CD4-positive, alpha-beta T cell (primary cell): ENCODE results near the gene GRID1. TPM values are rescaled to one million over a fixed set of nuclear protein-coding genes. Genes with fewer than 3 reads are reported as not detected.

Experiments
- ATAC-seq: fragments of 200-7000 bp; cut with Tn5 transposase; one replicate; pipeline ENCODE4 v1.10.0; 2022; ENCODE audit warnings: mild to moderate bottlenecking; ENCODE audit not compliant: poor library complexity
- CTCF ChIA-PET: fragments of 350-600 bp; sonication (Branson Sonifier 250); formaldehyde crosslinking; loops from one replicate; lab custom pipeline; 2021; ENCODE audit warnings: antibody characterized with exemption, inconsistent platforms; lab: Charles Lee
- POLR2A ChIA-PET: fragments of 350-600 bp; sonication (Branson Sonifier 250); formaldehyde crosslinking; loops from one replicate; lab custom pipeline; 2021; ENCODE audit warnings: antibody characterized with exemption, inconsistent platforms; lab: Charles Lee
- DNase-seq, 14 experiments: peaks; one replicate each; pipeline ENCODE4 v3.0.0-alpha.2; 2013 to 2020; ENCODE audit warnings: mixed read lengths in 2 of 14
- H3K27ac ChIP-seq, 2 donors: one replicate each; pipeline versions ENCODE4 v1.5.1 to v1.7.0; 2013; ENCODE audit warnings: low read length in 2 of 2, low read depth in 1 of 2, mild to moderate bottlenecking in 1 of 2
- H3K27me3 ChIP-seq, 2 experiments: 1 replicate in 1 of 2; 2 replicates in 1 of 2; pipeline versions ENCODE4 v1.6.1 to v1.7.0; 2013; ENCODE audit warnings: low read length in 2 of 2, control low read depth in 1 of 2, mild to moderate bottlenecking in 1 of 2, moderate library complexity in 1 of 2; ENCODE audit not compliant: insufficient read depth in 2 of 2, control insufficient read depth in 1 of 2
- H3K36me3 ChIP-seq: one replicate; pipeline ENCODE4 v1.6.1; 2013; ENCODE audit warnings: low read length, control low read depth; ENCODE audit not compliant: insufficient read depth
- H3K4me1 ChIP-seq: one replicate; pipeline ENCODE4 v1.6.1; 2013; ENCODE audit warnings: low read length, control low read depth; ENCODE audit not compliant: insufficient read depth
- H3K4me3 ChIP-seq: one replicate; pipeline ENCODE4 v1.5.1; 2013; ENCODE audit warnings: mild to moderate bottlenecking, low read length, moderate library complexity
- H3K9me3 ChIP-seq, 2 experiments: 1 replicate in 1 of 2; 2 replicates in 1 of 2; pipeline versions ENCODE4 v1.6.1 to v1.7.0; 2013; ENCODE audit warnings: low read length in 2 of 2, mild to moderate bottlenecking in 2 of 2, control low read depth in 1 of 2, moderate library complexity in 1 of 2; ENCODE audit not compliant: control insufficient read depth in 1 of 2, insufficient read depth in 1 of 2
- H3K27ac Mint-ChIP-seq: one replicate; pipeline ENCODE4 v1.8.0; 2020; ENCODE audit warnings: mixed read lengths
- H3K27me3 Mint-ChIP-seq: one replicate; pipeline ENCODE4 v1.8.0; 2021; ENCODE audit warnings: mixed read lengths
- H3K36me3 Mint-ChIP-seq: one replicate; pipeline ENCODE4 v1.8.0; 2021; ENCODE audit warnings: low read depth, mixed read lengths
- H3K4me1 Mint-ChIP-seq: one replicate; pipeline ENCODE4 v1.8.0; 2021; ENCODE audit warnings: low read depth, mixed read lengths
- H3K4me3 Mint-ChIP-seq: one replicate; pipeline ENCODE4 v1.8.0; 2020; ENCODE audit warnings: mild to moderate bottlenecking, mixed read lengths
- H3K9me3 Mint-ChIP-seq: one replicate; pipeline ENCODE4 v1.8.0; 2020; ENCODE audit warnings: mixed read lengths
- intact Hi-C, 2 experiments: fragments of 100-400 bp; cut with DNase I in 1 of 2; cut with micrococcal nuclease in 1 of 2; formaldehyde crosslinking; loops; one replicate each; pipeline versions ENCODE4 v1.15.1 to v1.9.0; 2023 to 2025; cut with DNase I, micrococcal nuclease
- total RNA-seq, 174 experiments: library from RNA in 2 of 174; stranded (reverse) in 2 of 174; gene quantifications; one replicate each; pipeline ENCODE4 v1.2.3 and lab custom pipeline; 2021 to 2026
- TF ChIP-seq, protein P1 (sequence below): fragments of 200-600 bp; IDR thresholded peaks from one replicate; pipeline ENCODE4 v1.8.0; 2022; ENCODE audit warnings: antibody characterized with exemption, mild to moderate bottlenecking

The GRID1 gene
- total RNA-seq, 2 experiments from 2014 or later, result not detected

DNA sequence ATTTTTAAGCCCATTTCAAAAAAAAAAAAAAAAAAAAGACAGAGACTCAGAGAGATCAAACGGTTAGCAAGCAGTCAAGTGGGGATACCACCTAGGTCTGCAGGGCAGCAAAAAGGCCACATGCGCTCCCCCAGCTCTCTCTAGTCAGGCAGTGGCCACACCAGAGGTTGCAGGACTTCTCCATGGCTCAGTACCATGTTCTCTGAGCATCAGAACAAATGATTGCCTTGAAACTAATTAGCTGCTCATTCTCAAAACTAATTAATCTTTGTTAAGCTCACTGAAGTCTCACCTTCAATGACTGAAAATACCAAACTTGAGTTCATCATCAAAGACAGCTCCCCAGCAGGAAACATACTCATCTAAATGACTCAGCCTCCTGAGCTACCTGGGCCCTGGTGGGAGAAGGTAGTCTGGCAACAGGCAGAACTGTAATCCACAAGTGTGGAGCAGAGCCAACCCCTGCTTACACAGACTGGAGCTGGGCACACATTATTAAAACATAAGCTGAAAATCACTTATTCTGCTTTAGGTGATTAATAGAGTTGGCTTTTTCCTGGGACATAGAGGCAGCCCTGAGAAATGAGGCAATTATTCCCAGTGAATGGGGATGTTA, 319.6 kb downstream of the GRID1 start:
- H3K4me3 ChIP-seq, result no peak overlapping the region
- no peak for DNase-seq
- no peaks in the 10 kb centered on the region for H3K27me3 Mint-ChIP-seq
- H3K36me3 ChIP-seq, result no peaks in the 10 kb centered on the region
- TF ChIP-seq, protein P1, sequence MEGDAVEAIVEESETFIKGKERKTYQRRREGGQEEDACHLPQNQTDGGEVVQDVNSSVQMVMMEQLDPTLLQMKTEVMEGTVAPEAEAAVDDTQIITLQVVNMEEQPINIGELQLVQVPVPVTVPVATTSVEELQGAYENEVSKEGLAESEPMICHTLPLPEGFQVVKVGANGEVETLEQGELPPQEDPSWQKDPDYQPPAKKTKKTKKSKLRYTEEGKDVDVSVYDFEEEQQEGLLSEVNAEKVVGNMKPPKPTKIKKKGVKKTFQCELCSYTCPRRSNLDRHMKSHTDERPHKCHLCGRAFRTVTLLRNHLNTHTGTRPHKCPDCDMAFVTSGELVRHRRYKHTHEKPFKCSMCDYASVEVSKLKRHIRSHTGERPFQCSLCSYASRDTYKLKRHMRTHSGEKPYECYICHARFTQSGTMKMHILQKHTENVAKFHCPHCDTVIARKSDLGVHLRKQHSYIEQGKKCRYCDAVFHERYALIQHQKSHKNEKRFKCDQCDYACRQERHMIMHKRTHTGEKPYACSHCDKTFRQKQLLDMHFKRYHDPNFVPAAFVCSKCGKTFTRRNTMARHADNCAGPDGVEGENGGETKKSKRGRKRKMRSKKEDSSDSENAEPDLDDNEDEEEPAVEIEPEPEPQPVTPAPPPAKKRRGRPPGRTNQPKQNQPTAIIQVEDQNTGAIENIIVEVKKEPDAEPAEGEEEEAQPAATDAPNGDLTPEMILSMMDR, result no peak
- intact Hi-C loops, result no loop called here
- H3K9me3 ChIP-seq, result no peaks in the 10 kb centered on the region
- no peaks in the 10 kb centered on the region for H3K36me3 Mint-ChIP-seq
- H3K27ac ChIP-seq, result no peak overlapping the region
- peak; percentile 64 for ATAC-seq
- peaks cover 15% of the 10 kb centered on the region for H3K4me1 Mint-ChIP-seq
- H3K9me3 Mint-ChIP-seq, result no peaks in the 10 kb centered on the region
- ChIA-PET CTCF (no interaction called here), POLR2A (no interaction called here)
- peaks cover 20% of the 10 kb centered on the region for H3K4me1 ChIP-seq
- H3K27ac Mint-ChIP-seq, result no peak overlapping the region
- H3K4me3 Mint-ChIP-seq, result no peak overlapping the region
- no peaks in the 10 kb centered on the region for H3K27me3 ChIP-seq

DNA sequence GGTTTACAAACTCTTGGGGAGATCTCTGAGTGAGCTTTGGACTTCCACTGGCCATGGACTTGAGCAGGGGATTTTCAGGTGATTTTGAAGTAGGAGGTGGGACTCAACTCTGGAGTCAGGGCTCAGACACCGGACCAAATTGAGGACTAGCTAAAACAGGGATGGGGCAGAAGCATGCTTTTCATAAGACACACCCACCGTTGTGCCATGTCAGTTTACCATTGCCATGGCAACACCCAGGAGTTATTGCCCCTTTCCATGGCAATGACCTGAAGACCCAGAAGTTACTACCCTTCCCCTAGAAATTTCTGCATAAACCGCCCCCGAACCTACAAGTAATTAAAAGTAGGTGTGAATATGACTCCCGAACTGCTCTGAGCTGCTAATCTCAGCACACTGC, 320.7 kb downstream of the GRID1 start:
- H3K36me3 Mint-ChIP-seq, result no peaks in the 10 kb centered on the region
- Histone ChIP-seq H3K4me3 (no peak overlapping the region), H3K27me3 (no peaks in the 10 kb centered on the region), H3K27ac (no peak overlapping the region), H3K4me1 (peaks cover 24% of the 10 kb centered on the region), H3K36me3 (no peaks in the 10 kb centered on the region), H3K9me3 (no peaks in the 10 kb centered on the region)
- no peaks in the 10 kb centered on the region for H3K9me3 Mint-ChIP-seq
- POLR2A ChIA-PET, result no interaction called here
- H3K4me1 Mint-ChIP-seq, result peaks cover 15% of the 10 kb centered on the region
- DNase-seq (no peak), ATAC-seq (no peak)
- TF ChIP-seq, protein P1, result no peak
- no peaks in the 10 kb centered on the region for H3K27me3 Mint-ChIP-seq
- H3K4me3 Mint-ChIP-seq, result no peak overlapping the region
- intact Hi-C loops, result no loop called here
- no peak overlapping the region for H3K27ac Mint-ChIP-seq
- CTCF ChIA-PET, result no interaction called here

DNA sequence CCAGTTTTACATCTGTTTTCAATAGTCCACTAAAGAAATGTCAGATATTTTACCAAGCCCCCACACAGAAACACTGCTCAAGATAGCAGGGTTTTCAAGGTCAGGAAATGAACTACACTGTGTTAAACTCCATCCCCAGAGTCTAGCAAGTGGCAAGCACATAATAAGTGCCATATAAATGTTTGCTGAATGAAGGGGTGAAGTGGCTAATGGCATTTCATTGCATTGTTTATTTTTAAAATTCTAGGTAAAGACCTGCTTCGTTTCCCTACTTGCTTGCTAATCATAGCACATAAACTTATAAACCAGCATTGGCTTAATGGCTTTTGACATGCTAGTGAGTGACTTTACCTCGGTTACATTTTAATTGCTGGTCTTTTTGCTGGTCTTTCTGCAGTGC, 322.6 kb downstream of the GRID1 start:
- Mint-ChIP-seq H3K36me3 (no peaks in the 10 kb centered on the region), H3K9me3 (no peaks in the 10 kb centered on the region), H3K27me3 (no peaks in the 10 kb centered on the region), H3K27ac (no peak overlapping the region), H3K4me1 (peaks cover 15% of the 10 kb centered on the region), H3K4me3 (no peak overlapping the region)
- ATAC-seq, result no peak
- H3K27ac ChIP-seq, result no peak overlapping the region
- ChIA-PET POLR2A (no interaction called here), CTCF (no interaction called here)
- DNase-seq, result no peak
- H3K27me3 ChIP-seq, result no peaks in the 10 kb centered on the region
- TF ChIP-seq, protein P1, result no peak
- no peaks in the 10 kb centered on the region for H3K36me3 ChIP-seq
- intact Hi-C loops, result no loop called here
- H3K4me1 ChIP-seq, result peaks cover 24% of the 10 kb centered on the region
- H3K9me3 ChIP-seq, result no peaks in the 10 kb centered on the region
- H3K4me3 ChIP-seq, result no peak overlapping the region
